ENCODE data around the gene DCTD.

The DCTD gene

GRCh38 chr4:182842104-182842600 is 75.0 kb downstream of the DCTD start:
- no peak for DNase-seq (ENCODE audit: low read depth, low spot score)

- no peak for DNase-seq (ENCODE audit: low read depth, low spot score)
Observed at GRCh38 chr4:182840108-182840507, 77.1 kb downstream of the DCTD start.

Measured in activated CD4-positive, CD25-positive, alpha-beta regulatory T cell treated with anti-CD3 and anti-CD28 coated beads, Interleukin-2, amount 50 U/mL, for 16 hours (primary cell).